ENCODE measurements around the gene SMARCD1.
A peak's percentile ranks its signal among the peaks of the same experiment; 100 is the strongest.

The SMARCD1 gene

DNA sequence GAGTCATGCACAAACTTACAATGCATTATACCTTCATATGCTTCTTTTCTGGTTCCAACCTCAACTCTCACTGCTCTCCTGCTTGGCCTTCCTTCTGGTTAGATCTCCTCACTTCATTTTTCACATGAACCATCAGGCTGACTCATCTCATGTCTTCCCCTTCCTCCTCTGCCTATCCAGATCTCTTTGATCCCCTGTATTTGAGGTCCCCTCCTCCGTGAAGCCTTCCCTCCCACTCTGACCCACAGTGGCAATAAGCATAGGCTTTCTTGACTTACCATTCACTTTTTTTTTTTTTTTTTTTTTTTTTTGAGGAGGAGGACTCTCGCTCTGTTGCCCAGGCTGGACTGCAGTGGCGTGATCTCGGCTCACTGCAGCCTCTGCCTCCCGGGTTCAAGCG, 42.4 kb upstream of the SMARCD1 start:
- TF ChIP-seq, protein P1, sequence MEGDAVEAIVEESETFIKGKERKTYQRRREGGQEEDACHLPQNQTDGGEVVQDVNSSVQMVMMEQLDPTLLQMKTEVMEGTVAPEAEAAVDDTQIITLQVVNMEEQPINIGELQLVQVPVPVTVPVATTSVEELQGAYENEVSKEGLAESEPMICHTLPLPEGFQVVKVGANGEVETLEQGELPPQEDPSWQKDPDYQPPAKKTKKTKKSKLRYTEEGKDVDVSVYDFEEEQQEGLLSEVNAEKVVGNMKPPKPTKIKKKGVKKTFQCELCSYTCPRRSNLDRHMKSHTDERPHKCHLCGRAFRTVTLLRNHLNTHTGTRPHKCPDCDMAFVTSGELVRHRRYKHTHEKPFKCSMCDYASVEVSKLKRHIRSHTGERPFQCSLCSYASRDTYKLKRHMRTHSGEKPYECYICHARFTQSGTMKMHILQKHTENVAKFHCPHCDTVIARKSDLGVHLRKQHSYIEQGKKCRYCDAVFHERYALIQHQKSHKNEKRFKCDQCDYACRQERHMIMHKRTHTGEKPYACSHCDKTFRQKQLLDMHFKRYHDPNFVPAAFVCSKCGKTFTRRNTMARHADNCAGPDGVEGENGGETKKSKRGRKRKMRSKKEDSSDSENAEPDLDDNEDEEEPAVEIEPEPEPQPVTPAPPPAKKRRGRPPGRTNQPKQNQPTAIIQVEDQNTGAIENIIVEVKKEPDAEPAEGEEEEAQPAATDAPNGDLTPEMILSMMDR (IDR thresholded peaks at IDR 0.05) = no peak
- no peak for DNase-seq (ENCODE audit: low spot score)
- Histone ChIP-seq H3K4me3 (no peak overlapping the region), H3K27ac (no peak overlapping the region)

DNA sequence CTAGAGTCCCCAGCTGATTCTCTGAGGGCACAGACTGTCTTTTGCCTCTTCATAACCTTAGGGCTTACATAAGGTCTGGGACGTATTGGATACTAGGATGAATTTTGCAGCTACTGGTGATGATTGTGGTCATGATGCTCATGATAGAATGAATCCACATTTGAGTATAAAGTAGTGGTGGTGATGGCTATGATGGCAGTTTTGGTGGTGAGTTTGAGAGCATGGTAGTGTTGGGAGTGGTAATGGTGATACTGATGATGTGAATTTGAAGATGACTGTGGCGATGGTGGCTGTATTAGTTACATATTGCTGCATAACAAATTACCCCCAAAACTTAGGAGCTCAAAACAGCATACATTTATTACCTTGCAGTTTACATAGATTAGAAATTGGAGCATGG, 41.8 kb upstream of the SMARCD1 start:
- DNase-seq (ENCODE audit: low spot score) = no peak
- no peak overlapping the region for H3K4me3 ChIP-seq
- TF ChIP-seq, protein P1 (IDR thresholded peaks at IDR 0.05) = no peak
- H3K27ac ChIP-seq = no peak overlapping the region

DNA sequence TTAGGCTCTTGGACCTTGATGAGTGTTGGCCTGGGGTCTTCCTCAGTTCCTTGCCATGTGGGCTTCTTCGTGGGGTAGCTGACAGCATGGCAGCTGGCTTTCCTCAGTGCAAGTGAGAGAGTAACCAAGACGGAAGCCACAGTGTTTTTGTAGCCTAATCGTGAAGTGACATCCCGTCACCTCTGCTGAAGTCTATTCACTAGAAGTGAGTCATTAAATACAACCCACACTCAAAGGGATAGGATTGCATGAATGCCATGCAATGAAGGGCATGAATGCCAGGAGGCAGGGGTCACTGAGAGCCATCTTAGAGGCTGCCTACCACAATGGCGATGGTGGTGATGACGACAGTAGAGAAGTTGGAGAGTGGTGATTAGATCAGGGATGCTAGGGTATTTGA, 41.3 kb upstream of the SMARCD1 start:
- DNase-seq (ENCODE audit: low spot score) = no peak
- Histone ChIP-seq H3K4me3 (no peak overlapping the region), H3K27ac (no peak overlapping the region)
- TF ChIP-seq, protein P1 (IDR thresholded peaks at IDR 0.05) = no peak

DNA sequence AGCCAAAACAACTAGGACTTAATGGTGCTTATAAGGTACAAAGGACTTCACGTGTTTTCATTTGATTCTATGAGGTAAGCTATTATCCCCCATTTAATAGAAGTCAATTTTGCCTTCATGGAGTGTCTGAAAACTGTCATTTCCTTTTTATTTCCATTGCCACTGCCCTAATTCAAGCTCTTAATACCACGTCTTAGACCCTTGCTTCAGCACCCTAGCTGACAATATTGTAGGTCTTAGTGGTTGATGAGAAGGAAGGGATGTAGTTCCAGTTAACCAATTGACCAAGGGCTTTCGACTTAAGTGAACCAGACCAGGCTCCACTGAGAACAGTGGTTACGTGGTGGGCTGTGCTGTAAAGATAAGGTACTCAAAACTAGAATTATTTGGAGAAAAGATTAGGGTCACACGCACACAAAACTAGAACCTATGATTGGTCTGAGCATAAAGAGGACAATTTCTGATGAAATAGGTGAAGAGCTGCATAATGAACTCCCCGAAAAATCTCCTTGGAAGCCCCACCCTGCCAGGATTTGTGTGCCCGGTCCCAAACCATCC, 37.4 kb upstream of the SMARCD1 start:
- DNase-seq (ENCODE audit: low spot score) = no peak
- TF ChIP-seq, protein P1 (IDR thresholded peaks at IDR 0.05) = no peak
- H3K27ac ChIP-seq = no peak overlapping the region
- H3K4me3 ChIP-seq = no peak overlapping the region

DNA sequence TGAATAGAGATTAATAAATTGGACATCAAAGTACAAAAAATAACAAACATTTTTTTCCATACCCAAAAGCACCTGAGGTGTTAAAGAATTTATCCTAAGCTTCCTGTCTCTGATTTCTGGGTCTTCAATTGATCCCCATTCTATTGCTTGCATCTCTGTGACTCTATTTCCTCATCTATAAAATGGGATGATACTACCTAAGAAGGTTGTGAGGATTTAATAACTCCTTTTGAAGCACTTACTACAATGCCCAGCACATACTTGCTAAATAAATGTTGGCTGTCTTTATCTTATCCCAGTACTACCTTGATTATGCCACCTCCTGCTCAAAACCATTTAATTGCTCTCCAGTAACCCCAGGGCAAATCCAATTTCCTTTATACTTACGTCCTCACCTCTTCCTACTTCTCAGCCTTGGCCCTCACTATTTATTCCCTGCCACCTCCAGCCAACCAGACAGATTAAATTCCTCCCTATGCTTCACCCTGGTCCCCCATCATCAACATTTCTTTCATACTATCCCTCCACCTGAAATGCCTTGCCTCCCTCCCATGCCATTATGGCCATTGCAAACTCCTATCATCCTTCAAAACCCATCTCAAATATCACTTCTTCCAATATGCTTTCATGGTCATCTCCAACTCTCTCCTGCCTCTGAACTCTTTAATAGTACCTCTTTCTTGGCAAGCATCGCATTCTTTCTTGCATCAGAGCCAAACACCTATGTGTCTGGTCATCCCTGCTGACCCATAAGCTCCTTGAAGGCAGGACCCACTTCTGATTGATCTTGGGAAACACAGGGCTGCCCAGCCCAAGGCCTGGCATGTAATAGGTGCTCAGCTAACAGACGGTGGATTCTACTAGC, 35.7 kb upstream of the SMARCD1 start:
- Histone ChIP-seq H3K27ac (no peak overlapping the region), H3K4me3 (no peak overlapping the region)
- no peak for DNase-seq (ENCODE audit: low spot score)
- TF ChIP-seq, protein P1 (IDR thresholded peaks at IDR 0.05) = no peak

DNA sequence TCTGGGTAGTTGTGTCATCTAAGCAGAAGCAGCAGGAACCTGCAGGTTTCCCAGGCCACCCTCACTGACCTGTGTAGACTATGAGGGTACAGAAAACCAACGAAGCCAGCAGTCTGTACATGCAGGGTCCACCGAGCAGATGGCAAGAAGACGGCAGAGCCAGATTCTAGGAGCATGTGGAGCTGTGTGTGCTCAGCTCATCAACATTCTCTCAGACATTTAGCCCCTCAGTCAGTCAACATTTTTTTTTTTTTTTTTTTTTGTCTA, 35.1 kb upstream of the SMARCD1 start:
- Histone ChIP-seq H3K27ac (no peak overlapping the region), H3K4me3 (peak overlapping the region; percentile 62)
- DNase-seq (ENCODE audit: low spot score) = no peak

More for the DNA sequence above, 35.1 kb upstream of the SMARCD1 start:
- TF ChIP-seq, protein P1 (IDR thresholded peaks at IDR 0.05) = no peak

Data from coronary artery (tissue), 2 donors.